WERI-Rb-1 (cell line): ENCODE data around the gene PSORS1C2.
A peak's percentile ranks its signal among the peaks of the same experiment; 100 is the strongest.

Experiments
- DNase-seq: peaks from one replicate; pipeline ENCODE4 v3.0.0-alpha.2; 2020
- H3K27ac ChIP-seq: fragments of 250-450 bp; sonication (Bioruptor Pico); 2 replicates; pipeline ENCODE4 v1.5.1; 2020; ENCODE audit warnings: mild to moderate bottlenecking, moderate library complexity
- H3K27me3 ChIP-seq: fragments of 250-450 bp; sonication (Bioruptor Pico); 2 replicates; pipeline ENCODE4 v1.5.1; 2021; ENCODE audit warnings: mild to moderate bottlenecking, low read depth, moderate library complexity; ENCODE audit not compliant: insufficient read depth, severe bottlenecking
- H3K36me3 ChIP-seq: fragments of 250-450 bp; sonication (Bioruptor Pico); 2 replicates; pipeline ENCODE4 v1.5.1; 2020; ENCODE audit warnings: mild to moderate bottlenecking, moderate library complexity
- H3K4me3 ChIP-seq: 2 replicates; pipeline ENCODE4 v1.5.1; 2011; ENCODE audit warnings: low read depth, mild to moderate bottlenecking, control low read depth, low read length
- H3K9me3 ChIP-seq: fragments of 250-450 bp; sonication (Bioruptor Pico); 2 replicates; pipeline ENCODE4 v1.5.1; 2021; ENCODE audit warnings: mild to moderate bottlenecking, moderate library complexity; ENCODE audit not compliant: severe bottlenecking
- TF ChIP-seq, protein P1 (sequence below): IDR thresholded peaks from 2 replicates; pipeline ENCODE4 v1.5.1; 2011; ENCODE audit warnings: low read depth, mild to moderate bottlenecking, control low read depth, inconsistent platforms, low read length

The PSORS1C2 gene

GRCh38 chr6:31144970-31145340 lies 6.1 kb upstream of the PSORS1C2 start:
- no peak for DNase-seq
- Histone ChIP-seq H3K27ac (peak overlapping the region; percentile 83), H3K4me3 (no peak overlapping the region), H3K9me3 (peaks cover 2% of the 10 kb centered on the region), H3K36me3 (peaks cover 71% of the 10 kb centered on the region), H3K27me3 (no peaks in the 10 kb centered on the region)
- TF ChIP-seq, protein P1, sequence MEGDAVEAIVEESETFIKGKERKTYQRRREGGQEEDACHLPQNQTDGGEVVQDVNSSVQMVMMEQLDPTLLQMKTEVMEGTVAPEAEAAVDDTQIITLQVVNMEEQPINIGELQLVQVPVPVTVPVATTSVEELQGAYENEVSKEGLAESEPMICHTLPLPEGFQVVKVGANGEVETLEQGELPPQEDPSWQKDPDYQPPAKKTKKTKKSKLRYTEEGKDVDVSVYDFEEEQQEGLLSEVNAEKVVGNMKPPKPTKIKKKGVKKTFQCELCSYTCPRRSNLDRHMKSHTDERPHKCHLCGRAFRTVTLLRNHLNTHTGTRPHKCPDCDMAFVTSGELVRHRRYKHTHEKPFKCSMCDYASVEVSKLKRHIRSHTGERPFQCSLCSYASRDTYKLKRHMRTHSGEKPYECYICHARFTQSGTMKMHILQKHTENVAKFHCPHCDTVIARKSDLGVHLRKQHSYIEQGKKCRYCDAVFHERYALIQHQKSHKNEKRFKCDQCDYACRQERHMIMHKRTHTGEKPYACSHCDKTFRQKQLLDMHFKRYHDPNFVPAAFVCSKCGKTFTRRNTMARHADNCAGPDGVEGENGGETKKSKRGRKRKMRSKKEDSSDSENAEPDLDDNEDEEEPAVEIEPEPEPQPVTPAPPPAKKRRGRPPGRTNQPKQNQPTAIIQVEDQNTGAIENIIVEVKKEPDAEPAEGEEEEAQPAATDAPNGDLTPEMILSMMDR, result no peak

GRCh38 chr6:31144296-31144969 lies 5.6 kb upstream of the PSORS1C2 start:
- no peaks in the 10 kb centered on the region for H3K27me3 ChIP-seq
- TF ChIP-seq, protein P1, result no peak
- peak overlapping the region; percentile 83 for H3K27ac ChIP-seq
- no peak overlapping the region for H3K4me3 ChIP-seq
- peak; percentile 89 for DNase-seq
- peaks cover 66% of the 10 kb centered on the region for H3K36me3 ChIP-seq
- peaks cover 2% of the 10 kb centered on the region for H3K9me3 ChIP-seq

- no peaks in the 10 kb centered on the region for H3K27me3 ChIP-seq
- peaks cover 2% of the 10 kb centered on the region for H3K9me3 ChIP-seq
- DNase-seq, result peak; percentile 92
- peaks cover 58% of the 10 kb centered on the region for H3K36me3 ChIP-seq
- H3K4me3 ChIP-seq, result no peak overlapping the region
- peak overlapping the region; percentile 83 for H3K27ac ChIP-seq
- TF ChIP-seq, protein P1, result no peak
These were observed 4.3 kb upstream of the PSORS1C2 start for GRCh38 chr6:31143148-31143547.

GRCh38 chr6:31142361-31142761 lies 3.5 kb upstream of the PSORS1C2 start:
- TF ChIP-seq, protein P1, result no peak
- no peak overlapping the region for H3K4me3 ChIP-seq
- peak overlapping the region; percentile 83 for H3K27ac ChIP-seq
- H3K27me3 ChIP-seq, result no peaks in the 10 kb centered on the region
- DNase-seq, result peak; percentile 97
- H3K36me3 ChIP-seq, result peaks cover 50% of the 10 kb centered on the region
- H3K9me3 ChIP-seq, result peaks cover 2% of the 10 kb centered on the region

GRCh38 chr6:31140643-31141042 lies 1.8 kb upstream of the PSORS1C2 start:
- Histone ChIP-seq H3K27me3 (no peaks in the 10 kb centered on the region), H3K27ac (no peak overlapping the region), H3K9me3 (peaks cover 2% of the 10 kb centered on the region), H3K4me3 (no peak overlapping the region), H3K36me3 (peaks cover 35% of the 10 kb centered on the region)
- TF ChIP-seq, protein P1, result no peak
- DNase-seq, result no peak

DNA sequence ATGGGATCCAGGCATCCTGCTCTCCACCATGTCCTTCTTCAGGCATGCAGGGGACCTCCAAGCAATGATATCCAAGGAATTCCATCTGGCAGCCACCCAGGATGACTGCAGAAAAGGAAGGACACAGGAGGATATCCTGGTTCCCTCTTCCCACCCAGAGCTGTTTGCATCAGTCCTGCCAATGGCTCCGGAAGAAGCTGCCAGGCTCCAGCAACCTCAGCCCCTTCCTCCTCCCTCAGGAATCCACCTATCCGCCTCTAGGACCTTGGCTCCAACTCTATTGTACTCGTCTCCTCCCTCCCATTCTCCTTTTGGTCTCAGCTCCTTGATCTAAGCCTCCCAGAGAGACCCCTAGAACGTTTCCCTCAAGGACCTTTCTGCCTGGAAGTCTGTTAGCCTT lies 733 bp upstream of the PSORS1C2 start:
- H3K9me3 ChIP-seq, result peaks cover 2% of the 10 kb centered on the region
- H3K4me3 ChIP-seq, result no peak overlapping the region
- no peaks in the 10 kb centered on the region for H3K27me3 ChIP-seq
- TF ChIP-seq, protein P1, result no peak
- peaks cover 24% of the 10 kb centered on the region for H3K36me3 ChIP-seq
- DNase-seq, result no peak
- no peak overlapping the region for H3K27ac ChIP-seq
